ENCODE results near the gene FBXO15. TPM values are rescaled to one million over a fixed set of nuclear protein-coding genes. Genes with fewer than 3 reads are reported as not detected.

The FBXO15 gene
- total RNA-seq, 1 donor from 2014 or later, result 0.81 TPM

GRCh38 chr18:74123200-74123599, 24.4 kb downstream of the FBXO15 start:
- no peak overlapping the region for H3K4me3 ChIP-seq
- H3K27me3 ChIP-seq, result no peaks in the 10 kb centered on the region
- H3K27ac ChIP-seq, result no peak overlapping the region
- H3K9me3 ChIP-seq, result no peaks in the 10 kb centered on the region
- H3K36me3 ChIP-seq, result no peaks in the 10 kb centered on the region
- DNase-seq, result no peak
- TF ChIP-seq CTCF (IDR thresholded peaks at IDR 0.05), result no peak
- no peak for ATAC-seq
- intact Hi-C loops (cut with DNase I), result no loop called here
- H3K4me1 ChIP-seq, result no peaks in the 10 kb centered on the region

- no peak for DNase-seq
- H3K36me3 ChIP-seq, result no peaks in the 10 kb centered on the region
- TF ChIP-seq CTCF (IDR thresholded peaks at IDR 0.05), result peak; percentile 62
- no peaks in the 10 kb centered on the region for H3K9me3 ChIP-seq
- H3K4me3 ChIP-seq, result no peak overlapping the region
- no peak overlapping the region for H3K27ac ChIP-seq
- H3K27me3 ChIP-seq, result no peaks in the 10 kb centered on the region
- intact Hi-C loops (cut with DNase I), result loop anchor here (10.0 kb wide), 1 partner anchor 82 kb away; no protein-coding TSS in a partner anchor
- H3K4me1 ChIP-seq, result no peaks in the 10 kb centered on the region
- ATAC-seq, result peak; percentile 74
Observed at GRCh38 chr18:74116633-74117554, 30.7 kb downstream of the FBXO15 start.

- TF ChIP-seq CTCF (IDR thresholded peaks at IDR 0.05), result no peak
- ATAC-seq, result no peak
- intact Hi-C loops (cut with DNase I), result loop anchor here (10.0 kb wide), 1 partner anchor 80 kb away; no protein-coding TSS in a partner anchor
- H3K4me3 ChIP-seq, result no peak overlapping the region
- H3K4me1 ChIP-seq, result no peaks in the 10 kb centered on the region
- H3K36me3 ChIP-seq, result no peaks in the 10 kb centered on the region
- no peak for DNase-seq
- no peak overlapping the region for H3K27ac ChIP-seq
- no peaks in the 10 kb centered on the region for H3K27me3 ChIP-seq
- no peaks in the 10 kb centered on the region for H3K9me3 ChIP-seq
Observed at GRCh38 chr18:74115046-74115445, 32.6 kb downstream of the FBXO15 start.

GRCh38 chr18:74114116-74114515, 33.5 kb downstream of the FBXO15 start:
- TF ChIP-seq CTCF (IDR thresholded peaks at IDR 0.05), result no peak
- Histone ChIP-seq H3K9me3 (no peaks in the 10 kb centered on the region), H3K27ac (no peak overlapping the region), H3K27me3 (no peaks in the 10 kb centered on the region), H3K4me3 (no peak overlapping the region), H3K4me1 (no peaks in the 10 kb centered on the region), H3K36me3 (no peaks in the 10 kb centered on the region)
- DNase-seq, result no peak
- intact Hi-C loops (cut with DNase I), result loop anchor here (10.0 kb wide), 1 partner anchor 79 kb away; no protein-coding TSS in a partner anchor
- ATAC-seq, result no peak

- DNase-seq (no peak), ATAC-seq (no peak)
- H3K9me3 ChIP-seq, result no peaks in the 10 kb centered on the region
- no peak overlapping the region for H3K27ac ChIP-seq
- no peak overlapping the region for H3K4me3 ChIP-seq
- H3K4me1 ChIP-seq, result no peaks in the 10 kb centered on the region
- TF ChIP-seq CTCF (IDR thresholded peaks at IDR 0.05), result no peak
- intact Hi-C loops (cut with DNase I), result loop anchor here (10.0 kb wide), 1 partner anchor 79 kb away; no protein-coding TSS in a partner anchor
- H3K27me3 ChIP-seq, result no peaks in the 10 kb centered on the region
- H3K36me3 ChIP-seq, result no peaks in the 10 kb centered on the region
Observed at GRCh38 chr18:74113711-74114110, 33.9 kb downstream of the FBXO15 start.

Measured in upper lobe of right lung (tissue), 1 donor.